ENCODE results near the gene SLC11A2.

DNA sequence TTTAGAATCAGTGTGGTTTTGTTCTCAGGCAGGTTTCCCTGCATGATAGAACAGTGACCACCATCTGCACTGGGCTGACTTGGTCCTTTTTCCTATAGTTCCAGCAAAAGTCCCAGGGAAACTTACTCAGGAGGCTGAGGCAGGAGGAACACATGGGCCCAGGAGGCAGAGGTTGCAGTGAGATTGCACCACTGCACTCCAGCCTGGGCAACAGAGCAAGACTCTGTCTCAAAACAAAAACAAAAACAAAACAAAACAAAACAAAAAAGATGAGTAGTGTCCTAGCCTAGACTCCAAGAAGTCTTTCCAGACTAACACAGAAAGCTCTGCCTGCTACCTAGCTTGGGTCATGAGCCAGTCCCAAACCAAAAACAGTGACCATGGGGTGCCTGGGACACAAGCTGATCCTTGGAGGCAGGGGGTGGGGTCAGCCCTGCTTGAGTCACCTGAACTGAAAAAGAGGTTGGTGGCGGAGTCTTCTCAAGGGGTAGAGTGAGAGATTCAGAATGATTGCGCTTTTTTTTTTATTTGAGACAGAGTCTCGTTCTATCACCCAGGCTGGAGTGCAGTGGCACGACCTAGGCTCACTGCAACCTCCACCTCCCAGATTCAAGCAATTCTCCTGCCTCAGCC lies 7.4 kb upstream of the SLC11A2 start:
- no peak for TF ChIP-seq CTCF (IDR thresholded peaks at IDR 0.05)
- no peak for TF ChIP-seq ZFX (IDR thresholded peaks at IDR 0.05; ENCODE audit: borderline replicate concordance)
